Central memory CD8-positive, alpha-beta T cell (primary cell): ENCODE data around the gene MOSPD3.
A peak's percentile ranks its signal among the peaks of the same experiment; 100 is the strongest.
"Not testable (repeated sequence)": the region's sequence is repeated elsewhere in the genome, so short reads cannot be mapped to it uniquely, and the experiment has no call there.

Experiments used
- ATAC-seq: fragments of 150-1000 bp; cut with Tn5 transposase; replicated peaks from 2 replicates; pipeline ENCODE4 v1.10.0; 2022; ENCODE audit warnings: mild to moderate bottlenecking, moderate FRiP score, moderate number of reproducible peaks; ENCODE audit not compliant: poor library complexity, severe bottlenecking; ENCODE audit errors: extremely low read depth
- DNase-seq, 2 donors: peaks; one replicate each; pipeline ENCODE4 v3.0.0; 2021; ENCODE audit warnings: low spot score in 2 of 2
- H3K27ac Mint-ChIP-seq: one replicate; pipeline ENCODE4 v1.8.0; 2022; ENCODE audit warnings: low read depth, mild to moderate bottlenecking, moderate library complexity, mixed read lengths
- H3K27me3 Mint-ChIP-seq: one replicate; pipeline ENCODE4 v1.8.0; 2022; ENCODE audit warnings: mixed read lengths
- H3K36me3 Mint-ChIP-seq: one replicate; pipeline ENCODE4 v1.8.0; 2022; ENCODE audit warnings: mild to moderate bottlenecking, moderate library complexity, mixed read lengths; ENCODE audit not compliant: insufficient read depth
- H3K4me1 Mint-ChIP-seq: one replicate; pipeline ENCODE4 v1.8.0; 2022; ENCODE audit warnings: mixed read lengths
- H3K4me3 Mint-ChIP-seq: one replicate; pipeline ENCODE4 v1.8.0; 2022; ENCODE audit warnings: mild to moderate bottlenecking, moderate library complexity, mixed read lengths
- H3K9me3 Mint-ChIP-seq: one replicate; pipeline ENCODE4 v1.8.0; 2022; ENCODE audit warnings: mixed read lengths

Gene MOSPD3

GRCh38 chr7:100611983-100612729 lies at the start of gene MOSPD3:
Gene MOSPD3, plus strand, starts transcription at chr7:100612540. Its CDS starts 252 bp downstream, at chr7:100612792.
- Mint-ChIP-seq H3K4me1 (peaks cover 17% of the 10 kb centered on the region), H3K36me3 (peaks cover 17% of the 10 kb centered on the region), H3K4me3 (peak within 1 kb of the TSS; percentile 98), H3K27me3 (no peaks in the 10 kb centered on the region), H3K9me3 (no peaks in the 10 kb centered on the region), H3K27ac (peak within 1 kb of the TSS; percentile 99)
- ATAC-seq = peak; percentile 93
- DNase-seq = peak; percentile 97 to 98

GRCh38 chr7:100563100-100563564 lies 49.2 kb upstream of the MOSPD3 start:
- Mint-ChIP-seq H3K4me1 (peaks cover 37% of the 10 kb centered on the region), H3K36me3 (peaks cover 27% of the 10 kb centered on the region), H3K27ac (no peak overlapping the region), H3K27me3 (no peaks in the 10 kb centered on the region), H3K9me3 (no peaks in the 10 kb centered on the region), H3K4me3 (no peak overlapping the region)
- ATAC-seq (no peak), DNase-seq (no peak)

- Mint-ChIP-seq H3K36me3 (peaks cover 27% of the 10 kb centered on the region), H3K4me1 (peaks cover 41% of the 10 kb centered on the region), H3K9me3 (no peaks in the 10 kb centered on the region), H3K27me3 (no peaks in the 10 kb centered on the region), H3K27ac (no peak overlapping the region), H3K4me3 (no peak overlapping the region)
- peak; percentile 63 for ATAC-seq
- DNase-seq = peak; percentile 76 to 79
Measured at GRCh38 chr7:100563809-100564400, 48.4 kb upstream of the MOSPD3 start.

- H3K4me3 Mint-ChIP-seq, H3K27ac Mint-ChIP-seq, H3K9me3 Mint-ChIP-seq, DNase-seq, H3K27me3 Mint-ChIP-seq, ATAC-seq: not testable (repeated sequence)
- peaks cover 41% of the 10 kb centered on the region for H3K4me1 Mint-ChIP-seq
- peaks cover 27% of the 10 kb centered on the region for H3K36me3 Mint-ChIP-seq
Measured at GRCh38 chr7:100564405-100564804, 47.9 kb upstream of the MOSPD3 start.

GRCh38 chr7:100565133-100565571 lies 47.2 kb upstream of the MOSPD3 start:
- H3K27ac Mint-ChIP-seq = no peak overlapping the region
- peaks cover 25% of the 10 kb centered on the region for H3K36me3 Mint-ChIP-seq
- no peaks in the 10 kb centered on the region for H3K9me3 Mint-ChIP-seq
- H3K4me1 Mint-ChIP-seq = peaks cover 38% of the 10 kb centered on the region
- DNase-seq (no peak), ATAC-seq (no peak)
- H3K4me3 Mint-ChIP-seq = no peak overlapping the region
- no peaks in the 10 kb centered on the region for H3K27me3 Mint-ChIP-seq

- no peak overlapping the region for H3K27ac Mint-ChIP-seq
- DNase-seq (no peak), ATAC-seq (no peak)
- peaks cover 24% of the 10 kb centered on the region for H3K36me3 Mint-ChIP-seq
- no peaks in the 10 kb centered on the region for H3K27me3 Mint-ChIP-seq
- no peak overlapping the region for H3K4me3 Mint-ChIP-seq
- no peaks in the 10 kb centered on the region for H3K9me3 Mint-ChIP-seq
- H3K4me1 Mint-ChIP-seq = peaks cover 38% of the 10 kb centered on the region
Measured at GRCh38 chr7:100566018-100566531, 46.3 kb upstream of the MOSPD3 start.

- Mint-ChIP-seq H3K9me3 (no peaks in the 10 kb centered on the region), H3K27ac (no peak overlapping the region), H3K4me1 (peaks cover 43% of the 10 kb centered on the region), H3K27me3 (no peaks in the 10 kb centered on the region), H3K36me3 (peaks cover 19% of the 10 kb centered on the region), H3K4me3 (no peak overlapping the region)
- no peak for ATAC-seq
- DNase-seq = no peak
Measured at GRCh38 chr7:100567031-100567730, 45.2 kb upstream of the MOSPD3 start.

GRCh38 chr7:100567751-100568175 lies 44.6 kb upstream of the MOSPD3 start:
- Mint-ChIP-seq H3K27ac (no peak overlapping the region), H3K4me3 (no peak overlapping the region), H3K36me3 (peaks cover 16% of the 10 kb centered on the region), H3K4me1 (peaks cover 44% of the 10 kb centered on the region), H3K9me3 (no peaks in the 10 kb centered on the region), H3K27me3 (no peaks in the 10 kb centered on the region)
- ATAC-seq (no peak), DNase-seq (no peak)

- peaks cover 17% of the 10 kb centered on the region for H3K36me3 Mint-ChIP-seq
- peak overlapping the region; percentile 60 for H3K27ac Mint-ChIP-seq
- peaks cover 44% of the 10 kb centered on the region for H3K4me1 Mint-ChIP-seq
- H3K9me3 Mint-ChIP-seq = no peaks in the 10 kb centered on the region
- no peaks in the 10 kb centered on the region for H3K27me3 Mint-ChIP-seq
- DNase-seq (no peak), ATAC-seq (no peak)
- peak overlapping the region; percentile 33 for H3K4me3 Mint-ChIP-seq
Measured at GRCh38 chr7:100568176-100568895, 44.0 kb upstream of the MOSPD3 start.

GRCh38 chr7:100568896-100569844 lies 43.2 kb upstream of the MOSPD3 start:
- H3K9me3 Mint-ChIP-seq = no peaks in the 10 kb centered on the region
- H3K4me1 Mint-ChIP-seq = peaks cover 37% of the 10 kb centered on the region
- ATAC-seq (peak; percentile 37), DNase-seq (peak in 1 of 2 donors; percentile 29)
- peaks cover 14% of the 10 kb centered on the region for H3K36me3 Mint-ChIP-seq
- H3K27ac Mint-ChIP-seq = peak overlapping the region; percentile 67
- H3K27me3 Mint-ChIP-seq = no peaks in the 10 kb centered on the region
- H3K4me3 Mint-ChIP-seq = peak overlapping the region; percentile 33
